Hippocampal formation (tissue), 2 donors: ENCODE measurements around the gene CD209.
A peak's percentile ranks its signal among the peaks of the same experiment; 100 is the strongest.

Source experiments
- DNase-seq, 2 donors: peaks; one replicate each; lab custom pipeline; 2025; lab: John Stamatoyannopoulos, UW

Gene CD209

GRCh38 chr19:7706188-7706954, 41.0 kb downstream of the CD209 start:
- no peak for DNase-seq

- DNase-seq = peak in 1 of 2 donors; percentile 4
Measured at GRCh38 chr19:7705387-7706187, 41.7 kb downstream of the CD209 start.

- no peak for DNase-seq
Measured at GRCh38 chr19:7704280-7705060, 42.9 kb downstream of the CD209 start.

DNA sequence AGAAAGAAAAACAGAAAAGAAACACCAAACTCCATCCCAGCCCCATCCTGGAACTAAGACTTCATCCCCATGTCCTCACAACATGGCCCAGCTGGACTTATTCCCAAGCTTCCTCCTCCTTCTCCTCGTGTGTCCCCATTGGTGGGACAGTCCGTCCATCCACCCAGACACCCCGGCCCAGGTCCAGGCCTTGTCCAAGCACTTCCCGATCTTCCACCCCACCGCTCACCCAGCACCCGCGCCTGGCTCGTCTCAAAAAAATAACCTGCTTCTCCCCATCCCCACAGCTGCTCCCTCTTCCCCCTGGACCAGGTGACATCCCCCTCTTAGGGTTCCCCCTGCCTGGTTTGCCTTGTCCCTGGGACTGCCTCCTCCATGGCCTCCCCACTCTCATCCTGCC, 44.0 kb downstream of the CD209 start:
- no peak for DNase-seq

- DNase-seq = no peak
Measured at GRCh38 chr19:7701654-7702457, 45.5 kb downstream of the CD209 start, which contains the start of gene FCER2. Gene FCER2 (minus strand): TSS chr19:7702131. CDS start chr19:7699760, 2,371 bp downstream.

GRCh38 chr19:7701049-7701653, 46.2 kb downstream of the CD209 start:
- no peak for DNase-seq

DNA sequence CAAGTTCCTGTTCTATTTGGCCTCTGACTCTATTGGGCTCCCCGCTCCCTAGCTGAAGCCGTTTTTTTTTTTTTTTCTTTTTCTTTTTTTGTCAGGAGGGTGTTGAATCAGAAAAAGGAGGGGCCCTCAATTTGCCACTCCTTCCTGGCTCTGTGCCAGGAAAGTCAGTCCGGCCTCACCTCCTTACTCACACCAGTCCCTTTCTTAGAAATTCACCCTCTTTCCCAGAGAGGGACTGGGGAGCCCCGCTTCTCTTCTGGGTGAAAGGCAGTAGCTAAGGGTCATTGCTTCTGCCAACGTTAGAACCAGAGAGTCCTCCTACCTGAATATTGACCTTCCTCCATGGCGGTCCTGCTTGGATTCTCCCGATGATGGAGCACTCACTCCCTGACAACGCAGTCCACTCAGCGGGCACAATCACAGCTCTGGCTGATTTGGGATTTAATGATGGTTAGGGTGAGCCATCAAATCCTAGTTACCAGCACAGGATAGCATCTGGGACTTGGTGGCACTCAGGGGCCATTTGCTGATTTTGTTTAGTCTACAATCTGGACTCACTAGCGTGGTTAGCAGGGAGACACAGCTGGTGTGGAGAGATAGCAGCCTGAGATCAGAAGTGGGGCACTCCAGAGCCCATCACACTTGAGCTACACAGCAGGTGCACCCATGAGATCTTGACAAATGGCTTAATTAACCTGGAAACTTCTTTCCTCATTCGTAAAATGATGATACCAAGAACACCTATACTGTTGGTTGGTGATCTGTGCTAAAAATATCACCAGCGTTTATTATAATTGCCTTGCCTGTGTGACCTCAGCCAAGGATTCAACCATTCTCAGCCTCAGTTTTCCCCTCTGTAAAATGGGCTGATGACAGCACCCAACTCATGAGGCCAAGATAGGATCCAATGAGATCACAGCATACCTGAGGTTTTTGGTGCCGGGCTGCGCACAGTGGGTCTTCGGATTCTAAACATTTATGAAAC, 47.6 kb downstream of the CD209 start:
- DNase-seq = no peak

DNA sequence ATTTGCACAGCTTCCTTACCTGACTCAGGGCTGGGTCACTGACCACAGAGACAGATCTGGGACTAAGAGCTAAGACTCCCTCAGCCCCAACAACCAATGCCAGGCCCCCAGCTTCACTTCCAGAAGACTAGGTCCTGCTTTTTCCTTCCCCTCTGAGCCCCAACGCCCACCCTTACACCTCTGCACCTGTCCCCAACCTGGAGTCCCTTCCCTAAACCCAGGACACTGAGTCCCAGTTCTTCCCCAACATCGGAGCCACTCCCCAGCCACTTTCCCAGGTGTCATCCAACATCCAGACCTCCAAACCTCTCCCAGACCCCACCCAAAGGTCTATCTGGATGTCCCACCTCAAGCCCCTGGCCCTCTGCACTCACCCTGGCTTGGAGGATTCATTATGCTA, 48.3 kb downstream of the CD209 start:
- DNase-seq = no peak

DNA sequence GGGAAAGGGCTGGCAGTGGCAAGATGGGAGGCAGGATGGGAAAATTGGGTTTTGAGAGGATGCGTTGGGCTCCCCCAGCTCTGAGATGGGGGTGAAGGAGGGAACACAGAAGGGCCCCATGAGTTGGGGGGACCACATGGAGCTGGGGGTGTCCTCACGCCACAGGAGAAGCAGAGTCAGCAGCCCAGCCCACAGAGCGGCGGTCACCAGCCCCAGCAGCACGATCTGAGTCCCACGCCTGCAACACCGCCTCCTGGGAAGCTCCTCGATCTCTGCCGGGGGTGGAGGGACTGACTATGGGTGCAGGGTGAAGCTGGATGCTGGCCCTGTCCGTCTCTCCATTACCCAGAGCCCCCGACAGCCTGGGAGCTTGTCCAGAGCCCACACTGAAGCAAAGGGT, 48.8 kb downstream of the CD209 start:
- no peak for DNase-seq

- DNase-seq = no peak
Measured at GRCh38 chr19:7697721-7698287, 49.5 kb downstream of the CD209 start.

DNA sequence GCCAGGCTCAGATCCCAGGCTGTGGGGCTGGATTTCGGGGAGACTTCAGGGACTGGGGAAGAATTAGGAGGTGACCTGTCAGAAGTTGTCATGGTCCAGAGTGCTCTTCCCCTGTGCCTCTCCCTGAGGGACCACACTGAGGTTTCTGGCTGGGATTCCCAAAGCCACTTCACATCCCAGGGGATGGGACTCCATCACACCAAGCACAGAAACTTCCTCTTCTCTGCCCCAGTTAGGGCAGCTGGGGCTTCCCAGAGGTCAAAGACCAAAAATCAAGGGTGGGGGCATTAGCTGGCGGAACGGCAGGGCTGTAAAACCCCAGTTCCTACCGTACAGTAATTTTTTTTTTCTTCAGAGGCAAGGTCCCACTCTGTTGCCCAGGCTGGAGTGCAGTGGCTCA, 52.8 kb downstream of the CD209 start:
- DNase-seq = no peak

DNA sequence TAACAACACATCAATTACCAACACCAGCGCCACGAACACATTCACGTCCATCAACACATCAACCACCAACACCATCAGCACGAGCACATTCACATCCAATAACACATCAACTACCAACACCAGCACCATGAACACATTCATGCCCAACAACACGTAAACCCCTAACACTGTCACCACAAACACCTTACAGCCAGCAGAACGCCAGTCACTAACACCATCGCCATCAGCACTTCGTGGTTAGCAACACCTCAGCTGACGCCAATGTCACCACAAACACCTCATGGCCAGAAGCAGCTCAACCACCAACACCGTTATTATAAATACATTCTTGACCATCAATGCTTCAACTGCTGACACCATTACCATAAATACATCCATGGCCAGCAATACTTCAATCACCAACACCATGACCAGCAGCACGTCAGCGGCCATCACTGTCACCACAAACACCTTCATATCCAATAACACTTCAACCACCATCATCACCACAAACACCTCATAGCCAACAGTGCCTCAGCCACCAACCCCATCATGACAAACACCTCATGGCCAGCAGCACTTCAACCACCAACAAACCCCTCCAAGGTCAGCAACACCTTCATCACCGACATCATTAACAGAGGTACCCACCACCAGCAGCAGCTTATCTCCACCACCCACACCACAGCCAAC, 54.8 kb downstream of the CD209 start:
- DNase-seq = no peak

GRCh38 chr19:7691497-7691896, 55.8 kb downstream of the CD209 start:
- DNase-seq = no peak

DNA sequence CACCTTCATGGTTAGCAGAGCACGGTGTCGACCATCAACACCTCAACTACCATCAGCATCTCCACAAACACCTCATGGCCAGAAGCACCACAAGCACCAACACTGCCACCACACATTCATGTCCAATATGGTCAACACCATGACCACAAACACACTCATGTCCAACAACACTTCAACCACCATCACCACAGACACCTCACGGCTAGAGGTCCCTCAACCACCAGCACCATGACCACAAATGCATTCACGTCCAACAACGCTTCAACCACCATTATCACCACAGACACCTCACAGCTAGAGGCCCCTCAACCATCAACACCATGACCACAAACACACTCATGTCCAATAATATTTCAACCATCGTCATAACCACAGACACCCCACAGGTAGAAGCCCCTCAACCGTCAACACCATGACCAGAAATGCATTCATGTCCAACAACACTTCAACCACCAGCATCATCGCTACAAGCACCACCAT, 56.5 kb downstream of the CD209 start:
- no peak for DNase-seq
